ENCODE results near the gene NCOA7.
A peak's percentile ranks its signal among the peaks of the same experiment; 100 is the strongest.

The NCOA7 gene

DNA sequence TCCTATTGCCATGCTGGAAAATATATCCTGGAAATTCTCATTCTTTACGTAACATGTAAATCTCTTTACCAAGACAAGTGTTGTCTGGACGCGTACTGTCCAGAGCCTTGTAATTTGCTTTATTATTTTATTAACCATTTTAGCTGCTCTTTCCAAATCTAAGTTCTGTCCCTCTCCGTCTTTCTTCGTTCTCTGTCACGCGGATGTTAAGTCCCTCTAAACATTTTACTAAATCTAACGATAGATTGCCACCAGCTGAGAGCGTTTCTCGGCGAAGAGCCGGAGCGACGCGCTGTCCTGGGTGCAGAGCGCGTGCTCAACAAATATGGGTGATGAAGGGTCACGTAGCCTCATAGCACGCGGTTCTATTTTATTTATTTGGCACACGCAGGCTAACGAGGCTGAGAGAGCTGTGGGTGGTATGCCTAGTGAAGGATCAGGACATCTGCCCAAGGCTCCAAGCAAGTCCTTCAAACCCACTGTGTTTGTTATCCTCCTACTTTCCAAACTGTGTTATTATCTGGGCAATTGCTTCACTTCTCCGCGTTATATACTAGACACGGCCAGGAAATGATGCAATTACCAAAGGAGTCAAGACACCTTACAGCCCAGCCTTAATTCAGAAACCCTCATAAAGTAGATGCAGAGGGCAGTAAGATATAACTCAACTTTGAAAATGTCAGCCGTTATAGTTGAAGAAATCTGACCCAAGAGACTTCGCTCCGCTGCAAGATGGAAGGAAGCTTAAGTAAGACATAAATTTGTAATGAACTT is 10.0 kb upstream of the NCOA7 start:
- H3K4me1 ChIP-seq (ENCODE audit: control insufficient read depth, insufficient read depth, low read length, poor library complexity, severe bottlenecking), result no peaks in the 10 kb centered on the region
- peak overlapping the region; percentile 55 for H3K4me3 ChIP-seq (ENCODE audit: extremely low read depth, insufficient read depth, low read length, poor library complexity, severe bottlenecking)
- peaks cover 7% of the 10 kb centered on the region for H3K9me3 ChIP-seq (ENCODE audit: control insufficient read depth, low read length)
- 0% methylated on average over 18 to 24 of the region's 28 CpGs for WGBS, 2 experiments (ENCODE audit: insufficient coverage in 2 of 2)
- no peaks in the 10 kb centered on the region for H3K36me3 ChIP-seq (ENCODE audit: control insufficient read depth, insufficient read depth, low read length)
- H3K27ac ChIP-seq (ENCODE audit: low read depth, low read length, severe bottlenecking), result peak overlapping the region; percentile 85

DNA sequence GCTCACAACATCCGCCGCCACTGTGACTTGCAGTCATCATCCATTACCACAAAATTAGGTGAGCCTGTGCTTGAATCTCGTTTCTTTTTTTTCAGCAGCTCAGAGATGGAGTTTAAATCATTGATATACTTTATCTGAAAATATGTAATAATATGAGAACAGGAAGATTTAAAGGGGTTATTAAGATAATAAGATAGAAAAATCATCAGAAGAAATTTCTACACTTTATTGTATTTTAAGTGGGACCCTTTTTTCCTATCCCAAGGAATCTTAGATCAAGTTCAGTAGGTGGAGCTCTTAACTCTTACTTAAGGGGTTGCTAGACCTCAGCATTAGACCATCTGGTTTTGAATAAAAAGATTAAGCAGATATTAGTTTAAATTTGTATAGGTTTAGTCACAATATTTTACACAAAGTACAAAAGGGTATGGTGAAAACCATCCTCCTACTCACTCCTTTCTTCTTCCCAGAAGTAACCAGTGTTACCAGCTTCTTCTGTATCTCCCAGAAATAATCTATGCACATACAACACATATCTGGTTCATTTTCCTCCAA is 9.4 kb upstream of the NCOA7 start:
- Histone ChIP-seq H3K27ac (ENCODE audit: low read depth, low read length, severe bottlenecking) (peak overlapping the region; percentile 85), H3K4me3 (ENCODE audit: extremely low read depth, insufficient read depth, low read length, poor library complexity, severe bottlenecking) (peak overlapping the region; percentile 55), H3K9me3 (ENCODE audit: control insufficient read depth, low read length) (peaks cover 7% of the 10 kb centered on the region), H3K4me1 (ENCODE audit: control insufficient read depth, insufficient read depth, low read length, poor library complexity, severe bottlenecking) (no peaks in the 10 kb centered on the region), H3K36me3 (ENCODE audit: control insufficient read depth, insufficient read depth, low read length) (no peaks in the 10 kb centered on the region)
- WGBS, 2 experiments (ENCODE audit: insufficient coverage in 2 of 2), result no CpG with 5 or more reads among the region's 3 CpGs

GRCh38 chr6:125784365-125784764 is 6.4 kb upstream of the NCOA7 start:
- 79 to 100% methylated on average over 1 to 2 of the region's 2 CpGs for WGBS, 2 experiments (ENCODE audit: insufficient coverage in 2 of 2)
- no peaks in the 10 kb centered on the region for H3K4me1 ChIP-seq (ENCODE audit: control insufficient read depth, insufficient read depth, low read length, poor library complexity, severe bottlenecking)
- no peak overlapping the region for H3K4me3 ChIP-seq (ENCODE audit: extremely low read depth, insufficient read depth, low read length, poor library complexity, severe bottlenecking)
- no peaks in the 10 kb centered on the region for H3K36me3 ChIP-seq (ENCODE audit: control insufficient read depth, insufficient read depth, low read length)
- peaks cover 7% of the 10 kb centered on the region for H3K9me3 ChIP-seq (ENCODE audit: control insufficient read depth, low read length)
- no peak overlapping the region for H3K27ac ChIP-seq (ENCODE audit: low read depth, low read length, severe bottlenecking)

DNA sequence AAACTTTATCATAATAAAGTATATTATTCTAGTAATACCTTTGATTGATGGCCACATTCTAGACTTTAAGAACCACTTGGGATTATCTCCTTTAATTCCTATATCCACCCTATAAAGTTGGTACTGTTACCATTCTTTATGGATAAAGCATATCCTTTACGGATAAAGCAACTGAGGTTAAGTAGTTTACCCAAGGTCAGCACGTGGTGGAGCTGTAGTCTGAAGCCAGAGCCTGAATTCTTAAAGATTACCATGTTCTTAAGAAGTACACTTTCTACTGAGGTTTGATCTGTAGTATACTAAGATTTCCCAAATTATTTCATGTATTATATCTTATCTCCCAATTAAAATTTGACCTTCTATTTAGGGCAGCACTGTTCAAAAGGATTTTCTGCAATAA is 3.0 kb upstream of the NCOA7 start:
- Histone ChIP-seq H3K4me3 (ENCODE audit: extremely low read depth, insufficient read depth, low read length, poor library complexity, severe bottlenecking) (no peak overlapping the region), H3K9me3 (ENCODE audit: control insufficient read depth, low read length) (peaks cover 4% of the 10 kb centered on the region), H3K4me1 (ENCODE audit: control insufficient read depth, insufficient read depth, low read length, poor library complexity, severe bottlenecking) (peaks cover 5% of the 10 kb centered on the region), H3K36me3 (ENCODE audit: control insufficient read depth, insufficient read depth, low read length) (no peaks in the 10 kb centered on the region), H3K27ac (ENCODE audit: low read depth, low read length, severe bottlenecking) (no peak overlapping the region)
- WGBS, 2 experiments (ENCODE audit: insufficient coverage in 2 of 2), result no CpG with 5 or more reads among the region's 2 CpGs

GRCh38 chr6:125789167-125789566 is 1.6 kb upstream of the NCOA7 start:
- Histone ChIP-seq H3K4me3 (ENCODE audit: extremely low read depth, insufficient read depth, low read length, poor library complexity, severe bottlenecking) (no peak overlapping the region), H3K9me3 (ENCODE audit: control insufficient read depth, low read length) (no peaks in the 10 kb centered on the region), H3K4me1 (ENCODE audit: control insufficient read depth, insufficient read depth, low read length, poor library complexity, severe bottlenecking) (peaks cover 8% of the 10 kb centered on the region), H3K27ac (ENCODE audit: low read depth, low read length, severe bottlenecking) (no peak overlapping the region), H3K36me3 (ENCODE audit: control insufficient read depth, insufficient read depth, low read length) (no peaks in the 10 kb centered on the region)
- 86% methylated on average over 1 of the region's 1 CpG; no CpG with 5 or more reads in 1 of the 2 experiments for WGBS, 2 experiments (ENCODE audit: insufficient coverage in 2 of 2)

GRCh38 chr6:125789576-125790357 is 993 bp upstream of the NCOA7 start:
- Histone ChIP-seq H3K9me3 (ENCODE audit: control insufficient read depth, low read length) (no peaks in the 10 kb centered on the region), H3K36me3 (ENCODE audit: control insufficient read depth, insufficient read depth, low read length) (no peaks in the 10 kb centered on the region), H3K4me3 (ENCODE audit: extremely low read depth, insufficient read depth, low read length, poor library complexity, severe bottlenecking) (peak overlapping the region; percentile 83), H3K4me1 (ENCODE audit: control insufficient read depth, insufficient read depth, low read length, poor library complexity, severe bottlenecking) (peaks cover 8% of the 10 kb centered on the region), H3K27ac (ENCODE audit: low read depth, low read length, severe bottlenecking) (peak overlapping the region; percentile 75)
- WGBS, 2 experiments (ENCODE audit: insufficient coverage in 2 of 2), result 21 to 24% methylated on average over 14 to 15 of the region's 19 CpGs

DNA sequence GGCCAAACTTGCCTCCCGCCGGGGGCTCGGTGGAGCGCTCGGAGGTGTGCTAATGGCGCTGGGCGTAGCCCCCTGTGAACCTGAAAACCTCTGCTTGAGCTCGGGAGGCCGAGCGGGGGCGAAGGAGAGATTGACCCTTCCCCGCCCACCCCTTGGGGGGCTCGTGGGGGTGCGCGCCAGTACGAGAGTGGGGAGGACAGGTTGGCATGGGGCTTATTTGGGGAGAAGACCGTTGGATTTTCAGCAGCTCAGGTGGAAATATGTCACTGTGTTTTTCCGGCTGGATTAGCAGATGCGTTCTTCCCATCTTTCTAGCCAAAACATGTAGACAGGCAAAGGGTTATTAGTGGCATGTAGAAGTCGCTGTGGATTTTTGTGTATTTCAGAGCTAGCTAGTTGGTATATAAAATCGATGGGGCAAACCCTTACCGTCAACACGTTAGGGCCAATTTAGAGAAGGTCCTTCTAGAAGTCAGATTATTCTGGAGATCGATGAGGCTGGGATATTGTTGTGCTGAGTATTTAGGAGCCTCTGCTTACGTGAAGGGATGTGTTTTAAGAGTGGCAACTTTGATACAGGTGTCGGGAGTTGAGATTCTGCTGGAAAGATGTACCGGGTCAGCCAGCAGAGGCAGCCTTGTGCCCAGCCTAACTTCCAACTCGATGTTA is 525 bp downstream of the NCOA7 start:
- Histone ChIP-seq H3K4me1 (ENCODE audit: control insufficient read depth, insufficient read depth, low read length, poor library complexity, severe bottlenecking) (peaks cover 8% of the 10 kb centered on the region), H3K4me3 (ENCODE audit: extremely low read depth, insufficient read depth, low read length, poor library complexity, severe bottlenecking) (peak overlapping the region; percentile 83), H3K9me3 (ENCODE audit: control insufficient read depth, low read length) (no peaks in the 10 kb centered on the region), H3K36me3 (ENCODE audit: control insufficient read depth, insufficient read depth, low read length) (no peaks in the 10 kb centered on the region), H3K27ac (ENCODE audit: low read depth, low read length, severe bottlenecking) (no peak overlapping the region)
- WGBS, 2 experiments (ENCODE audit: insufficient coverage in 2 of 2), result 0 to 3% methylated on average over 15 to 16 of the region's 28 CpGs

GRCh38 chr6:125791820-125792165 is 1.0 kb downstream of the NCOA7 start:
- no peak overlapping the region for H3K27ac ChIP-seq (ENCODE audit: low read depth, low read length, severe bottlenecking)
- H3K4me1 ChIP-seq (ENCODE audit: control insufficient read depth, insufficient read depth, low read length, poor library complexity, severe bottlenecking), result peaks cover 8% of the 10 kb centered on the region
- H3K36me3 ChIP-seq (ENCODE audit: control insufficient read depth, insufficient read depth, low read length), result no peaks in the 10 kb centered on the region

GRCh38 chr6:125792172-125792571 is 1.4 kb downstream of the NCOA7 start:
- no peak overlapping the region for H3K4me3 ChIP-seq (ENCODE audit: extremely low read depth, insufficient read depth, low read length, poor library complexity, severe bottlenecking)
- no peak overlapping the region for H3K27ac ChIP-seq (ENCODE audit: low read depth, low read length, severe bottlenecking)
- no peaks in the 10 kb centered on the region for H3K36me3 ChIP-seq (ENCODE audit: control insufficient read depth, insufficient read depth, low read length)
- WGBS, 2 experiments (ENCODE audit: insufficient coverage in 2 of 2), result 60% methylated on average over 1 of the region's 3 CpGs; no CpG with 5 or more reads in 1 of the 2 experiments
- H3K4me1 ChIP-seq (ENCODE audit: control insufficient read depth, insufficient read depth, low read length, poor library complexity, severe bottlenecking), result peaks cover 8% of the 10 kb centered on the region
- no peaks in the 10 kb centered on the region for H3K9me3 ChIP-seq (ENCODE audit: control insufficient read depth, low read length)

More at GRCh38 chr6:125791820-125792165, 1.0 kb downstream of the NCOA7 start:
- Histone ChIP-seq H3K9me3 (ENCODE audit: control insufficient read depth, low read length) (no peaks in the 10 kb centered on the region), H3K4me3 (ENCODE audit: extremely low read depth, insufficient read depth, low read length, poor library complexity, severe bottlenecking) (no peak overlapping the region)

DNA sequence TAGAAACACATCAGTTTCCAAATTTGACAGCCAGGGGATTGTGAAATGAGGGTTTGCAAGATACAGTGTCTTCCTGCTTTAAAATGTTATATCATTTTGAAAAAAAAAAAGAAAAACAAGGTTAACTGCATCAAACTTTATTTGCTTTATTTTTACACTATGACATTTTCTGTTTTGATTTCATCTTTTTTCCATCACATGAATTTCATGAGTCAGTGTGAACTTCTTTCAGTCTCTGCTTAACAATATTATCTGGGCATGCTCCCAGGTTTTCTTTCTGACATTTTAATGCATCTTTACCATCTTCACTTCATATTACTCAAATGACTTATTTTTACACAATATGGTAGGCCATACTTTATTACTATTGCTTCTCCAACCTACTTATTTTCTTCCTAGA is 1.9 kb downstream of the NCOA7 start:
- Histone ChIP-seq H3K36me3 (ENCODE audit: control insufficient read depth, insufficient read depth, low read length) (no peaks in the 10 kb centered on the region), H3K4me1 (ENCODE audit: control insufficient read depth, insufficient read depth, low read length, poor library complexity, severe bottlenecking) (peaks cover 8% of the 10 kb centered on the region), H3K9me3 (ENCODE audit: control insufficient read depth, low read length) (no peaks in the 10 kb centered on the region), H3K27ac (ENCODE audit: low read depth, low read length, severe bottlenecking) (no peak overlapping the region), H3K4me3 (ENCODE audit: extremely low read depth, insufficient read depth, low read length, poor library complexity, severe bottlenecking) (no peak overlapping the region)

Measured in mesodermal cell (in vitro differentiated cells).